Activated CD4-positive, CD25-positive, alpha-beta regulatory T cell treated with anti-CD3 and anti-CD28 coated beads, Interleukin-2, amount 50 U/mL, for 16 hours (primary cell): ENCODE data around the gene CD55.

ENCODE experiments used
- DNase-seq: peaks from one replicate; pipeline ENCODE4 v3.0.0-alpha.2; 2020; ENCODE audit warnings: low read depth, low spot score

Gene CD55

GRCh38 chr1:207329469-207329868, 8.0 kb downstream of the CD55 start:
- DNase-seq = no peak

GRCh38 chr1:207330011-207330710, 8.7 kb downstream of the CD55 start:
- no peak for DNase-seq

GRCh38 chr1:207331354-207332313, 10.2 kb downstream of the CD55 start:
- no peak for DNase-seq

GRCh38 chr1:207333009-207333600, 11.6 kb downstream of the CD55 start:
- no peak for DNase-seq

- no peak for DNase-seq
Measured at GRCh38 chr1:207333620-207334019, 12.1 kb downstream of the CD55 start.

- no peak for DNase-seq
Measured at GRCh38 chr1:207334337-207334736, 12.9 kb downstream of the CD55 start.

GRCh38 chr1:207335138-207335537, 13.7 kb downstream of the CD55 start:
- no peak for DNase-seq

GRCh38 chr1:207335695-207336363, 14.4 kb downstream of the CD55 start:
- no peak for DNase-seq

GRCh38 chr1:207336559-207337467, 15.3 kb downstream of the CD55 start:
- DNase-seq = no peak

- DNase-seq = no peak
Measured at GRCh38 chr1:207342332-207342731, 20.9 kb downstream of the CD55 start.

GRCh38 chr1:207343675-207344074, 22.2 kb downstream of the CD55 start:
- no peak for DNase-seq

GRCh38 chr1:207344221-207344620, 22.7 kb downstream of the CD55 start:
- DNase-seq = no peak

GRCh38 chr1:207345644-207346477, 24.4 kb downstream of the CD55 start:
- DNase-seq = no peak

- no peak for DNase-seq
Measured at GRCh38 chr1:207346513-207346912, 25.0 kb downstream of the CD55 start.

- DNase-seq = no peak
Measured at GRCh38 chr1:207349979-207350378, 28.5 kb downstream of the CD55 start.

- DNase-seq = no peak
Measured at GRCh38 chr1:207352554-207352953, 31.1 kb downstream of the CD55 start.

- no peak for DNase-seq
Measured at GRCh38 chr1:207355060-207355459, 33.6 kb downstream of the CD55 start.

GRCh38 chr1:207355513-207356295, 34.2 kb downstream of the CD55 start:
- no peak for DNase-seq

GRCh38 chr1:207361029-207361428, 39.6 kb downstream of the CD55 start:
- DNase-seq = no peak
